ENCODE data around the gene VWA5B1. TPM values are rescaled to one million over a fixed set of nuclear protein-coding genes. Genes with fewer than 3 reads are reported as not detected.

The VWA5B1 gene
- total RNA-seq, 1 donor from 2014 or later: 0.44 TPM

GRCh38 chr1:20354610-20355009 lies 63.9 kb downstream of the VWA5B1 start:
- Mint-ChIP-seq H3K4me3 (no peak overlapping the region), H3K27ac (ENCODE audit: unreplicated experiment) (no peak overlapping the region)
- TF ChIP-seq CTCF (conservative IDR thresholded peaks at IDR 0.05): no peak

GRCh38 chr1:20355101-20355827 lies 64.6 kb downstream of the VWA5B1 start:
- Mint-ChIP-seq H3K27me3 (ENCODE audit: low read depth) (peaks cover 27% of the 10 kb centered on the region), H3K36me3 (ENCODE audit: low read depth) (no peaks in the 10 kb centered on the region), H3K27ac (ENCODE audit: unreplicated experiment) (no peak overlapping the region)

More at GRCh38 chr1:20354610-20355009, 63.9 kb downstream of the VWA5B1 start:
- DNase-seq (ENCODE audit: low read depth, low spot score): no peak
- no peaks in the 10 kb centered on the region for H3K9me3 Mint-ChIP-seq
- H3K4me1 Mint-ChIP-seq: no peaks in the 10 kb centered on the region
- H3K27me3 Mint-ChIP-seq (ENCODE audit: low read depth): peaks cover 21% of the 10 kb centered on the region
- no peaks in the 10 kb centered on the region for H3K36me3 Mint-ChIP-seq (ENCODE audit: low read depth)

GRCh38 chr1:20355828-20356735 lies 65.4 kb downstream of the VWA5B1 start:
- H3K27me3 Mint-ChIP-seq (ENCODE audit: low read depth): peaks cover 34% of the 10 kb centered on the region
- no peak overlapping the region for H3K4me3 Mint-ChIP-seq

More at GRCh38 chr1:20355101-20355827, 64.6 kb downstream of the VWA5B1 start:
- TF ChIP-seq CTCF (conservative IDR thresholded peaks at IDR 0.05): no peak
- no peak overlapping the region for H3K4me3 Mint-ChIP-seq
- H3K4me1 Mint-ChIP-seq: no peaks in the 10 kb centered on the region
- DNase-seq (ENCODE audit: low read depth, low spot score): no peak
- H3K9me3 Mint-ChIP-seq: no peaks in the 10 kb centered on the region

GRCh38 chr1:20356850-20357459 lies 66.3 kb downstream of the VWA5B1 start:
- DNase-seq (ENCODE audit: low read depth, low spot score): no peak
- Mint-ChIP-seq H3K36me3 (ENCODE audit: low read depth) (no peaks in the 10 kb centered on the region), H3K9me3 (no peaks in the 10 kb centered on the region), H3K27ac (ENCODE audit: unreplicated experiment) (no peak overlapping the region), H3K4me3 (no peak overlapping the region), H3K4me1 (no peaks in the 10 kb centered on the region), H3K27me3 (ENCODE audit: low read depth) (peaks cover 42% of the 10 kb centered on the region)
- no peak for TF ChIP-seq CTCF (conservative IDR thresholded peaks at IDR 0.05)

More at GRCh38 chr1:20355828-20356735, 65.4 kb downstream of the VWA5B1 start:
- Mint-ChIP-seq H3K4me1 (no peaks in the 10 kb centered on the region), H3K36me3 (ENCODE audit: low read depth) (no peaks in the 10 kb centered on the region), H3K27ac (ENCODE audit: unreplicated experiment) (no peak overlapping the region), H3K9me3 (no peaks in the 10 kb centered on the region)
- no peak for DNase-seq (ENCODE audit: low read depth, low spot score)
- TF ChIP-seq CTCF (conservative IDR thresholded peaks at IDR 0.05): no peak

GRCh38 chr1:20357796-20358195 lies 67.1 kb downstream of the VWA5B1 start:
- H3K4me3 Mint-ChIP-seq: no peak overlapping the region
- H3K27me3 Mint-ChIP-seq (ENCODE audit: low read depth): peaks cover 50% of the 10 kb centered on the region
- no peak overlapping the region for H3K27ac Mint-ChIP-seq (ENCODE audit: unreplicated experiment)
- H3K9me3 Mint-ChIP-seq: no peaks in the 10 kb centered on the region
- DNase-seq (ENCODE audit: low read depth, low spot score): no peak
- H3K4me1 Mint-ChIP-seq: no peaks in the 10 kb centered on the region
- no peaks in the 10 kb centered on the region for H3K36me3 Mint-ChIP-seq (ENCODE audit: low read depth)
- no peak for TF ChIP-seq CTCF (conservative IDR thresholded peaks at IDR 0.05)

All from neural crest cell (in vitro differentiated cells).